Transverse colon (tissue), 4 donors: ENCODE measurements around the gene DCAF8.

Source experiments
- POLR2AphosphoS5 ChIP-seq, 3 donors: sonication (generic); formaldehyde crosslinking; IDR thresholded peaks; one replicate each; pipeline ENCODE4 v1.6.1; 2016; ENCODE audit warnings: antibody characterized with exemption in 3 of 3
- TF ChIP-seq, protein P1 (sequence below), 5 experiments: fragments of 200-600 bp in 3 of 5; fragments of 450-650 bp in 2 of 5; sonication (generic) in 3 of 5; IDR thresholded peaks; 1 replicate in 2 of 5; 2 replicates in 3 of 5; pipeline ENCODE4 v1.5.1; 2016 to 2017; ENCODE audit warnings: antibody characterized with exemption in 5 of 5, inconsistent platforms in 3 of 5, mild to moderate bottlenecking in 2 of 5, moderate library complexity in 1 of 5

DNA sequence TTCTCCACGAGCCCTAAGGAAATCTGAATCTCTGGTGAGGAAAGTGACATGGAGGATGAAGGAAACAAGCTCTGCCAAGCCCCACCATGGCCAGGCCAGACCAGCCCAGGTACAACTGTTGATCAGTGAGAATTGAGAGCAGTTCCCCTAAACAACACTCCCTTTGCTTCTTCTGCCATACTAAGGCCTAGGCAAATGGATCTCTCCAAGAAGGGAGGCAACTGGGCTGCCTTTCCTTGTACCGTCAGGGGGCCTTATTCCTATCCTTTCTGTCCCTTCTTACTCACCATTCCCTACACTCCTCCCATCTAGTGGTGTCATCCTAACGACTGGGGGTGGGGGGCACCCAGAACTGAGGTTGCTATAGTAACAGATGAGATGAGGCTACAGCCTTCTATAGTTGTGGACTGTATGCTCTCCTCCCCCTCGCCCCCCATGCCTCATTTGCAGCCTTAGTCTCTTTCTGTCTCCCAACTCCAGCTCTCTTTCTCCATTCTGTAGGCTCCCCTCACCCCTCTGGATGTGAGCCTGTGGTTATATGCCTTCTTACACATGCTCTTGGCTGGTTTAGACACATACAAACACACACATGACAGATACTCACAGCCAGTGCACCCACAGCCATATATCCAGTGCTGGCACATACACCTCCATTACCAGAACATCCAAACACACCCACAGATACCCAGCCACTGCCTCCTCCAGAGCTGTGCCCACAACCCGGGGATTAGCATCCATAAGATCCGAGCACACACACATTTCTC is 53.6 kb downstream of the DCAF8 start:
- TF ChIP-seq, protein P1, sequence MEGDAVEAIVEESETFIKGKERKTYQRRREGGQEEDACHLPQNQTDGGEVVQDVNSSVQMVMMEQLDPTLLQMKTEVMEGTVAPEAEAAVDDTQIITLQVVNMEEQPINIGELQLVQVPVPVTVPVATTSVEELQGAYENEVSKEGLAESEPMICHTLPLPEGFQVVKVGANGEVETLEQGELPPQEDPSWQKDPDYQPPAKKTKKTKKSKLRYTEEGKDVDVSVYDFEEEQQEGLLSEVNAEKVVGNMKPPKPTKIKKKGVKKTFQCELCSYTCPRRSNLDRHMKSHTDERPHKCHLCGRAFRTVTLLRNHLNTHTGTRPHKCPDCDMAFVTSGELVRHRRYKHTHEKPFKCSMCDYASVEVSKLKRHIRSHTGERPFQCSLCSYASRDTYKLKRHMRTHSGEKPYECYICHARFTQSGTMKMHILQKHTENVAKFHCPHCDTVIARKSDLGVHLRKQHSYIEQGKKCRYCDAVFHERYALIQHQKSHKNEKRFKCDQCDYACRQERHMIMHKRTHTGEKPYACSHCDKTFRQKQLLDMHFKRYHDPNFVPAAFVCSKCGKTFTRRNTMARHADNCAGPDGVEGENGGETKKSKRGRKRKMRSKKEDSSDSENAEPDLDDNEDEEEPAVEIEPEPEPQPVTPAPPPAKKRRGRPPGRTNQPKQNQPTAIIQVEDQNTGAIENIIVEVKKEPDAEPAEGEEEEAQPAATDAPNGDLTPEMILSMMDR (IDR thresholded peaks at IDR 0.05): no peak
- no peak for TF ChIP-seq POLR2AphosphoS5 (IDR thresholded peaks at IDR 0.05)
